Upper lobe of left lung (tissue), 4 donors: ENCODE data around the gene TENM4.

Experiments used
- EP300 ChIP-seq, 4 donors: sonication (generic); formaldehyde crosslinking; IDR thresholded peaks; one replicate each; pipeline ENCODE4 v1.5.1; 2017; ENCODE audit warnings: antibody characterized with exemption in 4 of 4, control low read depth in 2 of 4
- POLR2A ChIP-seq, 4 donors: fragments of 450-650 bp; IDR thresholded peaks; one replicate each; pipeline ENCODE4 v1.5.1; 2016 to 2017; ENCODE audit warnings: antibody characterized with exemption in 4 of 4, mild to moderate bottlenecking in 2 of 4
- POLR2AphosphoS5 ChIP-seq, 2 donors: sonication (generic); formaldehyde crosslinking; IDR thresholded peaks; one replicate each; pipeline ENCODE4 v1.5.1; 2017; ENCODE audit warnings: antibody characterized with exemption in 2 of 2
- TF ChIP-seq, protein P1 (sequence below), 6 experiments: fragments of 450-650 bp in 4 of 6; fragments of 200-600 bp in 2 of 6; sonication (generic) in 2 of 6; IDR thresholded peaks; one replicate each; pipeline ENCODE4 v1.5.1; 2016 to 2019; ENCODE audit warnings: antibody characterized with exemption in 6 of 6

DNA sequence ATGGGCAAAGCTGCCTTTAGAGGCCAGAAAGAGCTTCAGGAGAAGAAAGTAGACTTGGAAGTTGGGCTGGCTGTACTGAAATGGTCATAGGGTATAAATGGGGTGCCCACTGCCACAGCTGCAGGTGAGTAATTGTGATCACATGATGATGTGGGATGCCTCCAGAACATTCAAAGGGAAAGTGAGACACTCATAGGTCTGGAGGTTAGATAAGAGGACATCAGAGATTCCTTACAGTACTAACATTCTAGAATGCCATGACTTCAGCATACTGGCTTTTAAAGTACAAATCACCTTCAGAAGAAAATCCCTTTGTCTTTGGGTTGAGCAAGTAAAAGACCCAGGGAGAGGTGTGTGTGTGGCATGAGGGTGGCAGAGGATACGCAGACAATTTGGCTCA, 419.2 kb downstream of the TENM4 start:
- TF ChIP-seq POLR2A (IDR thresholded peaks at IDR 0.05) (no peak), POLR2AphosphoS5 (IDR thresholded peaks at IDR 0.05) (no peak), EP300 (IDR thresholded peaks at IDR 0.05) (no peak)
- TF ChIP-seq, protein P1, sequence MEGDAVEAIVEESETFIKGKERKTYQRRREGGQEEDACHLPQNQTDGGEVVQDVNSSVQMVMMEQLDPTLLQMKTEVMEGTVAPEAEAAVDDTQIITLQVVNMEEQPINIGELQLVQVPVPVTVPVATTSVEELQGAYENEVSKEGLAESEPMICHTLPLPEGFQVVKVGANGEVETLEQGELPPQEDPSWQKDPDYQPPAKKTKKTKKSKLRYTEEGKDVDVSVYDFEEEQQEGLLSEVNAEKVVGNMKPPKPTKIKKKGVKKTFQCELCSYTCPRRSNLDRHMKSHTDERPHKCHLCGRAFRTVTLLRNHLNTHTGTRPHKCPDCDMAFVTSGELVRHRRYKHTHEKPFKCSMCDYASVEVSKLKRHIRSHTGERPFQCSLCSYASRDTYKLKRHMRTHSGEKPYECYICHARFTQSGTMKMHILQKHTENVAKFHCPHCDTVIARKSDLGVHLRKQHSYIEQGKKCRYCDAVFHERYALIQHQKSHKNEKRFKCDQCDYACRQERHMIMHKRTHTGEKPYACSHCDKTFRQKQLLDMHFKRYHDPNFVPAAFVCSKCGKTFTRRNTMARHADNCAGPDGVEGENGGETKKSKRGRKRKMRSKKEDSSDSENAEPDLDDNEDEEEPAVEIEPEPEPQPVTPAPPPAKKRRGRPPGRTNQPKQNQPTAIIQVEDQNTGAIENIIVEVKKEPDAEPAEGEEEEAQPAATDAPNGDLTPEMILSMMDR (IDR thresholded peaks at IDR 0.05) = no peak
